WERI-Rb-1 (cell line): ENCODE measurements around the gene AHRR.
A peak's percentile ranks its signal among the peaks of the same experiment; 100 is the strongest.

Experiments
- DNase-seq: peaks from one replicate; pipeline ENCODE4 v3.0.0-alpha.2; 2020
- H3K27ac ChIP-seq: fragments of 250-450 bp; sonication (Bioruptor Pico); 2 replicates; pipeline ENCODE4 v1.5.1; 2020; ENCODE audit warnings: mild to moderate bottlenecking, moderate library complexity
- H3K27me3 ChIP-seq: fragments of 250-450 bp; sonication (Bioruptor Pico); 2 replicates; pipeline ENCODE4 v1.5.1; 2021; ENCODE audit warnings: mild to moderate bottlenecking, low read depth, moderate library complexity; ENCODE audit not compliant: insufficient read depth, severe bottlenecking
- H3K36me3 ChIP-seq: fragments of 250-450 bp; sonication (Bioruptor Pico); 2 replicates; pipeline ENCODE4 v1.5.1; 2020; ENCODE audit warnings: mild to moderate bottlenecking, moderate library complexity
- H3K4me3 ChIP-seq: 2 replicates; pipeline ENCODE4 v1.5.1; 2011; ENCODE audit warnings: low read depth, mild to moderate bottlenecking, control low read depth, low read length
- H3K9me3 ChIP-seq: fragments of 250-450 bp; sonication (Bioruptor Pico); 2 replicates; pipeline ENCODE4 v1.5.1; 2021; ENCODE audit warnings: mild to moderate bottlenecking, moderate library complexity; ENCODE audit not compliant: severe bottlenecking
- CTCF ChIP-seq: IDR thresholded peaks from 2 replicates; pipeline ENCODE4 v1.5.1; 2011; ENCODE audit warnings: low read depth, mild to moderate bottlenecking, control low read depth, inconsistent platforms, low read length

The AHRR gene

GRCh38 chr5:474840-475661 lies 153.5 kb downstream of the AHRR start:
- peak overlapping the region; percentile 69 for H3K4me3 ChIP-seq
- no peak for TF ChIP-seq CTCF

GRCh38 chr5:475704-476101 lies 154.2 kb downstream of the AHRR start:
- Histone ChIP-seq H3K27me3 (peaks cover 24% of the 10 kb centered on the region), H3K27ac (no peak overlapping the region), H3K9me3 (no peaks in the 10 kb centered on the region), H3K36me3 (peaks cover 26% of the 10 kb centered on the region), H3K4me3 (no peak overlapping the region)
- TF ChIP-seq CTCF: no peak
- no peak for DNase-seq

More at GRCh38 chr5:474840-475661, 153.5 kb downstream of the AHRR start:
- Histone ChIP-seq H3K9me3 (no peaks in the 10 kb centered on the region), H3K36me3 (peaks cover 30% of the 10 kb centered on the region), H3K27me3 (peaks cover 24% of the 10 kb centered on the region), H3K27ac (no peak overlapping the region; the same call in 1 of the 2 replicates)
- DNase-seq: peak; percentile 46

- no peaks in the 10 kb centered on the region for H3K9me3 ChIP-seq
- no peak overlapping the region for H3K4me3 ChIP-seq
- DNase-seq: no peak
- H3K27me3 ChIP-seq: peaks cover 24% of the 10 kb centered on the region
- no peak overlapping the region for H3K27ac ChIP-seq
- no peak for TF ChIP-seq CTCF
- peaks cover 20% of the 10 kb centered on the region for H3K36me3 ChIP-seq
Observed at GRCh38 chr5:476102-476813, 154.7 kb downstream of the AHRR start.

GRCh38 chr5:476814-477175 lies 155.3 kb downstream of the AHRR start:
- Histone ChIP-seq H3K27me3 (peaks cover 24% of the 10 kb centered on the region), H3K36me3 (peaks cover 15% of the 10 kb centered on the region), H3K9me3 (no peaks in the 10 kb centered on the region), H3K27ac (no peak overlapping the region), H3K4me3 (no peak overlapping the region)
- DNase-seq: no peak
- TF ChIP-seq CTCF: no peak

GRCh38 chr5:477247-477646 lies 155.7 kb downstream of the AHRR start:
- Histone ChIP-seq H3K27me3 (peaks cover 24% of the 10 kb centered on the region), H3K9me3 (no peaks in the 10 kb centered on the region), H3K27ac (no peak overlapping the region), H3K36me3 (peaks cover 10% of the 10 kb centered on the region), H3K4me3 (no peak overlapping the region)
- no peak for TF ChIP-seq CTCF
- no peak for DNase-seq
